Fibroblast of villous mesenchyme (primary cell): Measurements from ENCODE around the gene FCHO1. TPM values are rescaled to one million over a fixed set of nuclear protein-coding genes. Genes with fewer than 3 reads are reported as not detected.

Source experiments
- DNase-seq: peaks from one replicate; pipeline ENCODE4 v3.0.0-alpha.2; 2010; ENCODE audit warnings: low read depth
- H3K4me3 ChIP-seq: 2 replicates; pipeline ENCODE4 v1.5.1; 2011; ENCODE audit warnings: low read depth, mild to moderate bottlenecking, low read length
- total RNA-seq: library from RNA; depleted of rRNA; stranded (reverse); fragments of >200 nt; gene quantifications from 2 replicates; pipeline ENCODE4 v1.2.3, GENCODE V29; 2012
- TF ChIP-seq, protein P1 (sequence below): IDR thresholded peaks from 2 replicates; pipeline ENCODE4 v1.5.1; 2012; ENCODE audit warnings: low read depth, mild to moderate bottlenecking, low read length; ENCODE audit not compliant: insufficient read depth

The FCHO1 gene, protein sequence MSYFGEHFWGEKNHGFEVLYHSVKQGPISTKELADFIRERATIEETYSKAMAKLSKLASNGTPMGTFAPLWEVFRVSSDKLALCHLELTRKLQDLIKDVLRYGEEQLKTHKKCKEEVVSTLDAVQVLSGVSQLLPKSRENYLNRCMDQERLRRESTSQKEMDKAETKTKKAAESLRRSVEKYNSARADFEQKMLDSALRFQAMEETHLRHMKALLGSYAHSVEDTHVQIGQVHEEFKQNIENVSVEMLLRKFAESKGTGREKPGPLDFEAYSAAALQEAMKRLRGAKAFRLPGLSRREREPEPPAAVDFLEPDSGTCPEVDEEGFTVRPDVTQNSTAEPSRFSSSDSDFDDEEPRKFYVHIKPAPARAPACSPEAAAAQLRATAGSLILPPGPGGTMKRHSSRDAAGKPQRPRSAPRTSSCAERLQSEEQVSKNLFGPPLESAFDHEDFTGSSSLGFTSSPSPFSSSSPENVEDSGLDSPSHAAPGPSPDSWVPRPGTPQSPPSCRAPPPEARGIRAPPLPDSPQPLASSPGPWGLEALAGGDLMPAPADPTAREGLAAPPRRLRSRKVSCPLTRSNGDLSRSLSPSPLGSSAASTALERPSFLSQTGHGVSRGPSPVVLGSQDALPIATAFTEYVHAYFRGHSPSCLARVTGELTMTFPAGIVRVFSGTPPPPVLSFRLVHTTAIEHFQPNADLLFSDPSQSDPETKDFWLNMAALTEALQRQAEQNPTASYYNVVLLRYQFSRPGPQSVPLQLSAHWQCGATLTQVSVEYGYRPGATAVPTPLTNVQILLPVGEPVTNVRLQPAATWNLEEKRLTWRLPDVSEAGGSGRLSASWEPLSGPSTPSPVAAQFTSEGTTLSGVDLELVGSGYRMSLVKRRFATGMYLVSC
- 0.43 and 0.64 TPM in 2 replicates for total RNA-seq

DNA sequence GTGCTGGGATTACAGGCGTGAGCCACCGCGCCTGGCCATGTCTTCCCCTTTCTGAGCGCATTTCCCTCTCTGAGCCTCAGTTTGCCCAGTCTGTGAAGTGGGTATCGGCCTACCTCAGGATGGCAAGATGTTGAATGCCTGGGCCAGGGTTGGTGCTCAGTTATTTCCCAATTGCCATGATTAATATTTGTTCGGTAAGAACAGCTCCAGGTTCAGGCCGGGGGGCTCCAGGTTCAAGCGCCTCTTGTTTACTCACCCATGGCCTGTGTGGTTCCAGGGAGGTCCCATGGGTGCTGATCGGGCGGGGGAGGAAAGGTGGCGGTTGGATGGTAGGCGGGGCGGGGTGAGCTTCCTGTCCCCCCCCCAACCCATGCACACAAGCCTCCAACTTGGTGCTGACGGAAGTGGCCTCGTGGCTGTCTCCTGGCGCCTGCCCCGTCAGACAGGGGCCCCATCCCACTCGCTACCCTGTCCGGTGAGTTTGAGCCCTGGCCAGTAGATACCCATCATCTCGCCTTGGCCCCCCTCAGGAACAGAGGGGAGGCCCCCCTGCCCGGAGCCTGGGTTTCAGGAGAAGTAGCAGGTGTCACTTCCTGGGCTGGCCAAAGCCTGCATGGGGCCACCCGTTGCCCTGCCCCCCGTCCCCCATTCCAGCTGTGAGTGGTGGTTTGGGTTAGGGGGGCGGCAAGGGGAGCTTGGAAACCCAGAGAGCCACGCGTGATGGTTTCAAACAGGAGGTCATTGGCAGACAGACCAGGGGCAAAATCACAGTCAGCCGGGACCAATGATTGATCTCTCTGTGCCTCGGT, at the start of gene FCHO1:
FCHO1 (plus strand) TSS at position 375 of the 809 bp plus-strand sequence. CDS start 3,688 bp downstream, outside the sequence.
- DNase-seq: no peak
- TF ChIP-seq, protein P1, sequence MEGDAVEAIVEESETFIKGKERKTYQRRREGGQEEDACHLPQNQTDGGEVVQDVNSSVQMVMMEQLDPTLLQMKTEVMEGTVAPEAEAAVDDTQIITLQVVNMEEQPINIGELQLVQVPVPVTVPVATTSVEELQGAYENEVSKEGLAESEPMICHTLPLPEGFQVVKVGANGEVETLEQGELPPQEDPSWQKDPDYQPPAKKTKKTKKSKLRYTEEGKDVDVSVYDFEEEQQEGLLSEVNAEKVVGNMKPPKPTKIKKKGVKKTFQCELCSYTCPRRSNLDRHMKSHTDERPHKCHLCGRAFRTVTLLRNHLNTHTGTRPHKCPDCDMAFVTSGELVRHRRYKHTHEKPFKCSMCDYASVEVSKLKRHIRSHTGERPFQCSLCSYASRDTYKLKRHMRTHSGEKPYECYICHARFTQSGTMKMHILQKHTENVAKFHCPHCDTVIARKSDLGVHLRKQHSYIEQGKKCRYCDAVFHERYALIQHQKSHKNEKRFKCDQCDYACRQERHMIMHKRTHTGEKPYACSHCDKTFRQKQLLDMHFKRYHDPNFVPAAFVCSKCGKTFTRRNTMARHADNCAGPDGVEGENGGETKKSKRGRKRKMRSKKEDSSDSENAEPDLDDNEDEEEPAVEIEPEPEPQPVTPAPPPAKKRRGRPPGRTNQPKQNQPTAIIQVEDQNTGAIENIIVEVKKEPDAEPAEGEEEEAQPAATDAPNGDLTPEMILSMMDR: no peak
- no peak within 1 kb of the TSS for H3K4me3 ChIP-seq

DNA sequence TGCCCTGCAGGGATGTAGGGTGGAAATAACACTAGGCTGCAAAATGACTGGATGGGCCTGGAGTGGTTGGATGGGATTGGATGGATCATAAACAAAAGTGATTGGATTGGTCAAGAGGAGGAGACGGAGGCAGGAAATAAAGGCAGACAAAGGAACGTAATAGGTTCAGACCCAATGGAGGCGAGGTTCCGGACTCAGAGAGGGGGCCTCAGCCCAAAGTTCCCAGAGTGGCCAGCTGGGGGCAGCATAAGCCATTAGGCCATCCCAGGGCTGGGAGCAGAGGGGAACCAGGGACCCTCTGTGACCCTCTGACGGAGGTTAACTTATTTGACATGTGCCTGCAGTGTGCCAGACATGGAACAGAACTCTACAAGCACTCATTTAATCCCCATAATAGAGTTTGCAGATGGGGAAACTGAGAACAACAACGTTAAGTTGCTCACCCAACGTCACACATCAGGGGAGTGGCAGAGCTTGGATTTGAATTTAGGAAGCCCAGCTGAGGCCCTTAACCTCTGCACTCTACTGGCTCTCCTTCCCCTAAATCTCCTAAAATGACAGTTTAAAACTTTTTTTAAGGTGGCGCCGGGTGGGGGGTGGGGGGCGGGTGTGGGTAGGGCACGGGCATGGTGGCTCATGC, 47.3 kb upstream of the FCHO1 start:
- TF ChIP-seq, protein P1: peak; percentile 86
- DNase-seq: peak; percentile 33
- no peak overlapping the region for H3K4me3 ChIP-seq

DNA sequence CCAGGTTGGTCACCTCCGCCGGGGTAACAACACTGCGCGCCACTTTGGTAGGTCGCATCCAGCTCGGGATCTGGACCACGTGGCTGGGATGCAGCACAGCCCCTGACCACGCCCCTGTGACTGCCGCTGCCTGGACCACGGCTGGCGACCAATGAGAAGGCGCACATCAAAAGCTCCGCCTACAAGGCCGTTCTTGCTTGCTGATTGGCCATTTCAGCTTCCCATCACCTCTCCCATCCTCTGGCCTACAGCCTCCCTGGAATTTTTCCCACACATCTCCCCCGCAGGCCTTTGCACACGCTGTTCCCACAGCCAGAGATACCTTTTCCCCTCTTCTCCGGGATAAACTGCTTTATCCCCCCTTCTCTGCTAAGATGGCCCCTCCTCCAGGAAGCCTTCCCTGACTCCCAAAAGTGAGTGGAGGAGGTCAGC, 44.5 kb upstream of the FCHO1 start:
- TF ChIP-seq, protein P1: no peak
- H3K4me3 ChIP-seq: no peak overlapping the region

GRCh38 chr19:17711851-17712250, 39.4 kb upstream of the FCHO1 start:
- H3K4me3 ChIP-seq: no peak overlapping the region
- no peak for DNase-seq
- TF ChIP-seq, protein P1: no peak

More for the DNA sequence above, 44.5 kb upstream of the FCHO1 start:
- DNase-seq: peak; percentile 35

DNA sequence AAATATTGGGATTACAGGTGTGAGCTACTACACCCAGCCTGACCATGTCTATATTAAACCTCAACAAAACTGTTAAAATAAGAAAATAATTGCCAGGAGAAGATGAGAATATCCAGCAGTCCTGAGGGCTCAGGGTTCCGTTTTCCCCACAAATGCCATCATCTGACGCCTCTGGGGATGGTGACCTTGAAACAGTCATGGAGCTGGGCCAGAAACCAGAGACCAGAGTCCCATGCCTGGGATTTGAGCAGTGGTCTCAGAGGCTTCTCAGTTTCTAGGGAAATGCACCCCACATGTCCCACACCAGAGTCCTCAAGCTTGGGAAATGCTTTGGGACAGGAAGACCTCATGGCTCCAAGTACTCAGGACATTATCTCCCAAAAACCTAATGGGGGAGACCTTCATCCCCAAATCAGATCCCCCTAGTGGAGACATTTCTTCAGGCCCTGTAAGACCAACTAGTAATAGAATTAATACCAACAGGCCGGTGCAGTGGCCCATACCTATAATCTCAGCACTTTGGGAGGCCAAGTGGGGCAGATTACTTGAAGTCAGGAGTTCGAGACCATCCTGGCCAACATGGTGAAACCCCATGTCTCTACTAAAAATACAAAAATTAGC, 34.9 kb upstream of the FCHO1 start:
- DNase-seq: no peak
- no peak overlapping the region for H3K4me3 ChIP-seq
- TF ChIP-seq, protein P1: peak; percentile 6
